AG09319 (cell line): Measurements from ENCODE around the gene UCKL1.

Experiments
- DNase-seq: peaks from one replicate; pipeline ENCODE4 v3.0.0-alpha.2; 2010; ENCODE audit warnings: low read depth; ENCODE audit errors: extremely low read depth
- TF ChIP-seq, protein P1 (sequence below): IDR thresholded peaks from 2 replicates; pipeline ENCODE4 v1.5.1; 2011; ENCODE audit warnings: low read depth, mild to moderate bottlenecking, inconsistent platforms, low read length, moderate library complexity

The UCKL1 gene

GRCh38 chr20:63946986-63947637 is 9.1 kb downstream of the UCKL1 start:
- DNase-seq, result no peak
- TF ChIP-seq, protein P1, sequence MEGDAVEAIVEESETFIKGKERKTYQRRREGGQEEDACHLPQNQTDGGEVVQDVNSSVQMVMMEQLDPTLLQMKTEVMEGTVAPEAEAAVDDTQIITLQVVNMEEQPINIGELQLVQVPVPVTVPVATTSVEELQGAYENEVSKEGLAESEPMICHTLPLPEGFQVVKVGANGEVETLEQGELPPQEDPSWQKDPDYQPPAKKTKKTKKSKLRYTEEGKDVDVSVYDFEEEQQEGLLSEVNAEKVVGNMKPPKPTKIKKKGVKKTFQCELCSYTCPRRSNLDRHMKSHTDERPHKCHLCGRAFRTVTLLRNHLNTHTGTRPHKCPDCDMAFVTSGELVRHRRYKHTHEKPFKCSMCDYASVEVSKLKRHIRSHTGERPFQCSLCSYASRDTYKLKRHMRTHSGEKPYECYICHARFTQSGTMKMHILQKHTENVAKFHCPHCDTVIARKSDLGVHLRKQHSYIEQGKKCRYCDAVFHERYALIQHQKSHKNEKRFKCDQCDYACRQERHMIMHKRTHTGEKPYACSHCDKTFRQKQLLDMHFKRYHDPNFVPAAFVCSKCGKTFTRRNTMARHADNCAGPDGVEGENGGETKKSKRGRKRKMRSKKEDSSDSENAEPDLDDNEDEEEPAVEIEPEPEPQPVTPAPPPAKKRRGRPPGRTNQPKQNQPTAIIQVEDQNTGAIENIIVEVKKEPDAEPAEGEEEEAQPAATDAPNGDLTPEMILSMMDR, result no peak

DNA sequence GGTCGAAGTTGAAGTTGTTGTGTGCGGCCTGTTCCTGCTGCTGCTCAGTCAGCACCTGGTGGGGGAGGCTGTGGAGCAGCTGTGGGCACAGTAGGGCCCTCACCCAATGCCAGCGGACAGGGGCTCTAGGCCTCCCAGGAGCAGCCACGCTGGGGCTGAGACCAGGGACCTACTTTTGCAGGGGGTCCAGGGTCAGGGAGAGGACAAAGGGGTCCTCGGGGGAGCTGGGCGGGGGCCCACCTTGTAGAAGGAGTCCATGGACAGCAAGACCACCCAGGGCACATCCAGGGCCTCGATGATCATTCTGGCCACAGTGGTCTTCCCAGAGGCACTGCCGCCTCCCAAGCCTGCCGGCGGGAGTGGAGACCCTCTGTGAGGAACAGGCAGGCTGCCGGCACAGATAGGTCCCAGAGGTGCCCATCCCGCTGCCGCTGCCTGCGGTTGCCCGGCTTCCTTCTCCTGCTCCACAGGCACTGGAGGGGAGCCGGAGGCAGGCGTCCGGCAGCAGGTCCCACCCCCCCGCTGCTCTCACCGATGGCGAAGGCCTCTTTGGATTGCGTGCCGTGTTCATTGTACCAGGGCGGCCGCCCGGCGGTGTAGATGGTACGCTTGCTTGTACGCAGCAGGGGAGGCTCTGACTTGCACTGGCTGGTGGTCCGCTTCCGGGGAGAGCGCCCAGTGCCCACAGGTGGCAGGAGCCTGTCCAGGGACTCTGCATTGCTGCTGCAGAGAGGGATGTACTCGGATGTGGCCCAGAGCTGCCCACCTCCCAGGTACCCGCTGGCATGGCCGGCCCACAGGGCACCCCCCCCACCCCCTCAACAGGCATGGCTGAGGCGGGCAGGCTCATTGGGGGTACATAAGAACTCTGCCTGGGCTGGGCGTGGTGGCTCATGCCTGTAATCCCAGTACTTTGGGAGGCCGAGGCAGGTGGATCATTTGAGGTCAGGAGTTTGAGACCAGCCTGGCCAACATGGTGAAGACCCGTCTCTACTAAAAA is 10.0 kb downstream of the UCKL1 start:
- DNase-seq, result no peak

DNA sequence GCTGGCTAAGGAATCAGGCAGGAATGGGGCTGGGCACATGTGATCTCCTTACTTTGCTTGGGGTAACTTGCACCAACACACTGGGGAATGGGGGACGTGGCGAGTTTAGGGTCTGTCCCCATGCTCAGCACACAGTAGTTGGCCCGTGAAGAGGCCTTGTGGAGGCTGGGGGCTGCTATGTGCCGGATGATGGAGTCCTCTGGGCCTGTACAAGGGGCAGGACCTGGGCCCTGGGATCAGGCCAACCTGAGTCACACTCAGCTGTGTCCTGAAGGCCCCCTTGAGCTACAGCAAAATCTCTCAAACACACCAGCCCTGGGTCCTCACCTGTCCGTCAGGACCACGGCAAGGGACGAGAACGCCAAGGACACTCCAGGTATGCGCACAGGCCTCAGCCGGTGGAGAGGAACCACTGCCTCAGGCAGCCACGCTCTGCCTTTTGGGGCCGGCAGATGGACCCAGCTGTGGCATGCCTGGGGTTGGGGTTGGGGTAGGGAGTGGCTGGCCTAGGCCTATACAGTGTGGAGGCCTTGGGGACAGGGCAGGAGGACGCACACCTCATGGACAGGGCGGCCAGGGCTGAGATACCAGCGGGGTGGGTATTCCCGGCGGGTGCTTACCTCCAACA is 11.1 kb downstream of the UCKL1 start:
- DNase-seq, result no peak
- TF ChIP-seq, protein P1, result no peak

More for the DNA sequence above, 10.0 kb downstream of the UCKL1 start:
- TF ChIP-seq, protein P1, result no peak

DNA sequence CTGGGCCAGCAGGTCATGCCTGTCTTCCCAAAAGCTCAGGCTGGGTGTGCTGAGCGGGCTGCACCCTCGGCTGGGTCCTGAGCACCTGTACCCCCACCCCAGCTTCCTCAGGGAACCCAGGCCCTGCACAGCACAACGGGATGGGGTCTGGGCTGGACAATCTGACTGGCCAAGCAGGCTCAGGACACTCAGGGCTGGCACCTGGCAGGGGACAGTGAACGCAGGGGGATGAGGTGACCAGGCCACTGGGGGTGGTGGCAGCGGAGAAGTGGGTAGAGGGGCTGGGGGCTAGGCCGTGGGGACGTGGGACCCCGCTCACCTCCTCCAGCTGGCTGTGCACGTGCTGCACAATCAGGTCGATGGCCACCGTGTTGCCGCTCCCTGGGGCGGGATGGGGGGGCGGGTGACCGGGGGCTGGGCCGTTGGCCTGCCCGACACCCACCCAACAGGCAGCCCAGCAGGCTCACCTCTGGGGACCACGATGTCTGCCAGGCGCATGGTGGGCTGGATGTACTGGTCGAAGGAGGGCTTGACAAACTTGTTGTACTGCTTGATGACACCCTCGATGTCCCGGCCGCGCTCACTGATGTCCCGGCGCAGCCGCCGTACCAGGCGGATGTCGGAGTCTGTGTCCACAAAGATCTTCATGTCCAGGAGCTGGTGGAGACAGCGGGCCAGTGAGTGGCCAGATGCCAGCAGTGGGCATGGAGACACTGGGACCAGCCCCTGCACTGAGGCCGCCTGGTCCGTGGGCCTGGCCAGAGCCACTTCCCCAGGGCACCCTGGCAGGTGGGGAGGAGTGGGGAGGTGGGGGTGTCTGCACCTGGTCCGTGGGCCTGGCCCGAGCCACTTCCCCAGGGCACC is 11.9 kb downstream of the UCKL1 start:
- DNase-seq, result no peak
- TF ChIP-seq, protein P1, result no peak

GRCh38 chr20:63943808-63944077 is 12.5 kb downstream of the UCKL1 start:
- no peak for DNase-seq
- TF ChIP-seq, protein P1, result no peak

GRCh38 chr20:63942969-63943807 is 13.0 kb downstream of the UCKL1 start:
- no peak for DNase-seq
- TF ChIP-seq, protein P1, result no peak
